Upper lobe of left lung (tissue), 6 donors: ENCODE data around the gene RTP3. TPM values are rescaled to one million over a fixed set of nuclear protein-coding genes. Genes with fewer than 3 reads are reported as not detected.

ENCODE experiments used
- ATAC-seq, 2 donors: fragments of 200-7000 bp; cut with Tn5 transposase; one replicate each; pipeline ENCODE4 v1.9.1; 2022; ENCODE audit warnings: mild to moderate bottlenecking in 2 of 2, moderate library complexity in 2 of 2; ENCODE audit not compliant: low FRiP score in 2 of 2
- DNase-seq, 2 donors: peaks; one replicate each; pipeline ENCODE4 v3.0.0-alpha.2; 2019 to 2020
- H3K27ac ChIP-seq, 4 donors: fragments of 200-600 bp; sonication (generic); one replicate each; pipeline ENCODE4 v1.5.1; 2016 to 2019
- H3K27me3 ChIP-seq, 4 donors: fragments of 200-600 bp; sonication (generic); one replicate each; pipeline ENCODE4 v1.5.1; 2017 to 2019
- H3K36me3 ChIP-seq, 4 donors: fragments of 200-600 bp; sonication (generic); one replicate each; pipeline ENCODE4 v1.5.1; 2016 to 2019
- H3K4me1 ChIP-seq, 4 donors: fragments of 200-600 bp; sonication (generic); one replicate each; pipeline ENCODE4 v1.5.1; 2018 to 2019
- H3K4me3 ChIP-seq, 4 donors: fragments of 200-600 bp; sonication (generic); one replicate each; pipeline ENCODE4 v1.5.1; 2017 to 2019; ENCODE audit warnings: mild to moderate bottlenecking in 2 of 4, moderate library complexity in 1 of 4
- H3K9me3 ChIP-seq, 4 donors: fragments of 200-600 bp; sonication (generic); one replicate each; pipeline ENCODE4 v1.5.1; 2018 to 2019
- CTCF ChIP-seq, 6 experiments: fragments of 450-650 bp in 4 of 6; fragments of 200-600 bp in 2 of 6; sonication (generic) in 2 of 6; IDR thresholded peaks; one replicate each; pipeline ENCODE4 v1.5.1; 2016 to 2019; ENCODE audit warnings: antibody characterized with exemption in 6 of 6
- EP300 ChIP-seq, 4 donors: sonication (generic); formaldehyde crosslinking; IDR thresholded peaks; one replicate each; pipeline ENCODE4 v1.5.1; 2017; ENCODE audit warnings: antibody characterized with exemption in 4 of 4, control low read depth in 2 of 4
- POLR2A ChIP-seq, 4 donors: fragments of 450-650 bp; IDR thresholded peaks; one replicate each; pipeline ENCODE4 v1.5.1; 2016 to 2017; ENCODE audit warnings: antibody characterized with exemption in 4 of 4, mild to moderate bottlenecking in 2 of 4
- POLR2AphosphoS5 ChIP-seq, 2 donors: sonication (generic); formaldehyde crosslinking; IDR thresholded peaks; one replicate each; pipeline ENCODE4 v1.5.1; 2017; ENCODE audit warnings: antibody characterized with exemption in 2 of 2
- WGBS, 2 donors: methylation state at CpG; one replicate each; pipeline ENCODE4 v1.1.5; 2017 to 2018; 5-methylcytosine and 5-hydroxymethylcytosine counted together
- total RNA-seq, 6 donors: library from RNA; depleted of rRNA in 4 of 6; stranded (reverse); fragments of >200 nt in 4 of 6; gene quantifications; one replicate each; pipeline versions ENCODE4 v1.1.0 to v1.2.1, GENCODE V29; 2016 to 2021
- donor health status: DM: no; HTN: no; CAD: no; lungs with moderate emphysema.
- donor health status: DM: no; HTN: yes; CAD: no; lungs with severe emphysema.

The RTP3 gene
- total RNA-seq, 6 donors from 2014 or later = not detected

GRCh38 chr3:46539443-46540005 is 41.7 kb downstream of the RTP3 start:
- Histone ChIP-seq H3K9me3 (no peaks in the 10 kb centered on the region), H3K4me3 (no peak overlapping the region), H3K27me3 (no peaks in the 10 kb centered on the region), H3K4me1 (peaks cover 3 to 9% (median 6%) of the 10 kb centered on the region in 4 donors), H3K27ac (peak overlapping the region in 2 of 4 donors; percentile 44 to 56), H3K36me3 (no peaks in the 10 kb centered on the region)
- TF ChIP-seq POLR2A (IDR thresholded peaks at IDR 0.05) (no peak), POLR2AphosphoS5 (IDR thresholded peaks at IDR 0.05) (no peak), CTCF (IDR thresholded peaks at IDR 0.05) (no peak), EP300 (IDR thresholded peaks at IDR 0.05) (no peak)
- ATAC-seq = no peak
- WGBS, 2 donors = 82 to 87% methylated on average over 9 of the region's 9 CpGs
- DNase-seq = no peak

DNA sequence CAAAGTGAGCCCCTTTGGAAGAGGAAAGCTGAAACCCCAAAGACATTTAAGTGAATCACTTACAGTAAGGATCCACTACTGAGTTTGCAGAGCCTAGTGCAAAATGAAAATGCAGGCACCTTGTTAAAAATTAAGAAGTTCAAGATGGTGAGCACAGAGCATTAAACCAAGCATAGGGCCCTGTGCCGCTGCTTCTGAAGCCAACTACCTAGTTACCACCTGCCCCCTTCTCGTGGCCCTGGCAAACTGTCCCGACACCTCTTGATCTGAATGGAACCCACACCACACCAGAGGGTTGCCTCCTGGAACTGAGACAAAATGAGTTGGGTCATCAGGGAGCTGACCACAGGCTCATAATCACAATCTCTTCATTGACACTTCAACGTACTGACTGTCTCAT is 42.8 kb downstream of the RTP3 start:
- no peaks in the 10 kb centered on the region for H3K27me3 ChIP-seq
- no peak for ATAC-seq
- TF ChIP-seq CTCF (IDR thresholded peaks at IDR 0.05) = no peak
- H3K36me3 ChIP-seq = no peaks in the 10 kb centered on the region
- no peaks in the 10 kb centered on the region for H3K9me3 ChIP-seq
- no peak overlapping the region for H3K4me3 ChIP-seq
- 96 to 97% methylated on average over 4 of the region's 4 CpGs for WGBS, 2 donors
- no peak overlapping the region for H3K27ac ChIP-seq
- DNase-seq = no peak
- peaks cover 3 to 9% (median 6%) of the 10 kb centered on the region in 4 donors for H3K4me1 ChIP-seq

DNA sequence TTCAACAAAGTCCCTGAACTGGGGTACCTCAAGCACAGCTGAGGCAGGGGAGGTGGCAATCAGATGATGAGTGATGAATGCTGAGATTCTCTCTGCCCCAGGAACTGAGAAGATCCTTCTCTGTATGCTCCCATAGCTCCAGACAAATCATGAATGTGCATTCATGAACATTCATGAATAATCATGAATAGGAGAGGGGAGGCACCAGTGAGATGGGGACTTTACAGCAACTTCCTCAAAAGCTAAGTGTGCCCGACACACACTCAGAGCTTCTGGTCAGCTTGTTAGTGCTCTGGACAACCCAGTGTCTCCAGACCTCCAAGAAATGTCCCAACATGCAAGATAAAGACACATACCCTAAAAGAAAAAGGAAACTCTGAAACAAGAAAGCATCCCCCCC is 44.1 kb downstream of the RTP3 start:
- Histone ChIP-seq H3K4me1 (peaks cover 3 to 9% (median 6%) of the 10 kb centered on the region in 4 donors), H3K27me3 (no peaks in the 10 kb centered on the region), H3K36me3 (no peaks in the 10 kb centered on the region), H3K27ac (no peak overlapping the region), H3K4me3 (no peak overlapping the region), H3K9me3 (no peaks in the 10 kb centered on the region)
- DNase-seq (no peak), ATAC-seq (no peak)
- TF ChIP-seq EP300 (IDR thresholded peaks at IDR 0.05) (no peak), POLR2A (IDR thresholded peaks at IDR 0.05) (no peak), CTCF (IDR thresholded peaks at IDR 0.05) (no peak), POLR2AphosphoS5 (IDR thresholded peaks at IDR 0.05) (no peak)
- WGBS, 2 donors = 69 to 71% methylated on average over 1 of the region's 1 CpG

- Histone ChIP-seq H3K27me3 (no peaks in the 10 kb centered on the region), H3K4me1 (peaks cover 3 to 9% (median 6%) of the 10 kb centered on the region in 4 donors), H3K9me3 (no peaks in the 10 kb centered on the region), H3K4me3 (no peak overlapping the region), H3K27ac (no peak overlapping the region), H3K36me3 (no peaks in the 10 kb centered on the region)
- 71 to 89% methylated on average over 2 of the region's 2 CpGs for WGBS, 2 donors
- no peak for ATAC-seq
- no peak for DNase-seq
- TF ChIP-seq POLR2A (IDR thresholded peaks at IDR 0.05) (no peak), POLR2AphosphoS5 (IDR thresholded peaks at IDR 0.05) (no peak), EP300 (IDR thresholded peaks at IDR 0.05) (no peak), CTCF (IDR thresholded peaks at IDR 0.05) (no peak)
Measured at GRCh38 chr3:46542344-46542743, 44.6 kb downstream of the RTP3 start.

DNA sequence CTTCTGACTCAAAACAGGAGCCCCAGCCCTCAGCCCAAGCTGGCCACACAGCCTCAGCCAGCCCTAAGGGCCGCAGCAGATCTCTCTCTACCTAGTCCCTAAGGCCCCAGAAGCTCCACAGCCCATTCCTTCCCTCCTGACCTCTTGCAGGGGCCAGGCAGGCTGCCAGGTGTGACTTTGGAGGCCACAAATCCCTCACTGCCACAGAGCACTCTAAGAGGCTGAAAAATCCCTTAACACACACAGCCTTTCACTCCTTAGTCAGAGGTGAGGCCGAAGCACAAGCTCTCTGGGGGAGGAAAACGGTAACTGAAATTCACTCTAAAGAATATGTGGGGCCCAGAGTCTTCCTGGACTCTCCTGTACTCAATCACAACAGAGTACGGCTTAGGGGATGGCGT is 45.0 kb downstream of the RTP3 start:
- Histone ChIP-seq H3K27ac (no peak overlapping the region), H3K36me3 (no peaks in the 10 kb centered on the region), H3K4me3 (no peak overlapping the region), H3K9me3 (no peaks in the 10 kb centered on the region), H3K27me3 (no peaks in the 10 kb centered on the region), H3K4me1 (peaks cover 3 to 9% (median 6%) of the 10 kb centered on the region in 4 donors)
- DNase-seq = no peak
- WGBS, 2 donors = 95 to 96% methylated on average over 5 of the region's 5 CpGs
- ATAC-seq = no peak
- TF ChIP-seq CTCF (IDR thresholded peaks at IDR 0.05) = no peak
- no peak for TF ChIP-seq EP300 (IDR thresholded peaks at IDR 0.05)
- no peak for TF ChIP-seq POLR2A (IDR thresholded peaks at IDR 0.05)
- TF ChIP-seq POLR2AphosphoS5 (IDR thresholded peaks at IDR 0.05) = no peak
